EH (cell line): ENCODE data around the gene PPP1R16B.
"Not testable (repeated sequence)": the region's sequence is repeated elsewhere in the genome, so short reads cannot be mapped to it uniquely, and the experiment has no call there.

Experiments
- DNase-seq: peaks from one replicate; pipeline ENCODE4 v3.0.0-alpha.2; 2015; ENCODE audit warnings: low read depth

PPP1R16B gene

DNA sequence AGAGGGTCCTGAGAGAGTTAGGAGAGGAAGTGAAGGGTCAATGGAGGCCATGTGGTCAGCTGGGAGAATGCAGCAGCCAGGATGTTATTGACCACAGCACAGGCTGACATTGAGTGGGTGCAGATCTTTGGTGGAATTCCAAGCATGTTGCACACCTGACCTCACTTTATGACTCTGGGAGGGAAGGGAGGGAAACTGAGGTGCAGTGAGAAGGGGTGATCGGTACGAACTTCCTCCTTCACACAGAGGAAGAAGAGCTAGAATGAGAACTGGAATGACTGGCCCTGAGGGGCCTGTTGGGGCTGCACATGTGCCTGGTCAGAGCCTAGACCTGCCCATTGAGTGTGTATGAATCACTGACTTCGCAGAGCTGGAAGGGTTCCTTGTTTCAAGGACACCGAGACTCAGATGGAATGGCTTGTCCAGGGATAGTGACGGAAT lies 130.5 kb downstream of the PPP1R16B start:
- no peak for DNase-seq

GRCh38 chr20:38937000-38937399 lies 131.5 kb downstream of the PPP1R16B start:
- no peak for DNase-seq

GRCh38 chr20:38937978-38938473 lies 132.5 kb downstream of the PPP1R16B start:
- DNase-seq, result no peak

GRCh38 chr20:38939686-38940085 lies 134.2 kb downstream of the PPP1R16B start:
- DNase-seq, result no peak

GRCh38 chr20:38940644-38941043 lies 135.1 kb downstream of the PPP1R16B start:
- no peak for DNase-seq

DNA sequence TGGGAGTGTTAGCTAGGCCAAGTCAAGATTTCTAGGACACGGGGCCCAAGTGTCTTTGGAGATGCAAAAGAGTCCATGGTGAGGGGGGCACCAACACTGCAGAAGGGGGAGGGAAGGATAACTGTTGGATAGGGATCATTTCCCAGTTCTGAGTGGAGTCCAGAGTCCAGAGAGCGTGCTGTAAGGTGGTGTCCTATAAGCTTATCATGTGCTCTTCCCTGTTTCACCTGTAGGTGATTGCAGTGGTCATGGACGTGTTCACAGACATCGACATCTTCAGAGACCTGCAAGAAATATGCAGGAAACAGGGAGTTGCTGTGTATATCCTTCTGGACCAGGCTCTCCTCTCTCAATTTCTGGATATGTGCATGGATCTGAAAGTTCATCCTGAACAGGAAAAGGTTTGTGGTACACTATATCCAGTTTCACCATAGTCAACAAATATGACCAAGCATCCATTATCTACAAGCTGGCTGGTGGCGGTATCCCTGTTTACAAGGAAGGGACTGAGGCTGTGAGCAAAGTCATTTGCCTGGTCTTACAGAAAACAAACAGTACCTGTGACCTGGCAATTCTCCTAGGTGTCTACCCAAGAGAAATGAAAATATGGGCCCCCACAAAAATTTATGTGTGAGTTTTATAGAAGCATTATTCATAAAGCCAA lies 136.4 kb downstream of the PPP1R16B start:
- DNase-seq, result no peak

- DNase-seq, result no peak
Measured at GRCh38 chr20:38945012-38945411, 139.5 kb downstream of the PPP1R16B start.

GRCh38 chr20:38946836-38947235 lies 141.3 kb downstream of the PPP1R16B start:
- DNase-seq, result no peak

GRCh38 chr20:38947931-38948362 lies 142.4 kb downstream of the PPP1R16B start:
- no peak for DNase-seq

- DNase-seq, result no peak
Measured at GRCh38 chr20:38950254-38950653, 144.8 kb downstream of the PPP1R16B start.

DNA sequence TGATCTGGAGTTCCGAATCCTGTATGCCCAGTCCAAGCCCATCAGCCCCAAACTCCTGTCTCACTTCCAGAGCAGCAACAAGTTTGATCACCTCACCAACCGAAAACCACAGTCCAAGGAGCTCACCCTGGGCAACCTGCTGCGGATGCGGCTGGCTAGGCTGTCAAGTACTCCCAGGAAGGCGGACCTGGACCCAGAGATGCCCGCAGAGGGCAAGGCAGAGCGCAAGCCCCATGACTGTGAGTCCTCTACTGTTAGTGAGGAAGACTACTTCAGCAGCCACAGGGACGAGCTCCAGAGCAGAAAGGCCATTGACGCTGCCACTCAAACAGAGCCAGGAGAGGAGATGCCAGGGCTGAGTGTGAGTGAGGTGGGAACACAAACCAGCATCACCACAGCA lies 146.1 kb downstream of the PPP1R16B start:
- no peak for DNase-seq

DNA sequence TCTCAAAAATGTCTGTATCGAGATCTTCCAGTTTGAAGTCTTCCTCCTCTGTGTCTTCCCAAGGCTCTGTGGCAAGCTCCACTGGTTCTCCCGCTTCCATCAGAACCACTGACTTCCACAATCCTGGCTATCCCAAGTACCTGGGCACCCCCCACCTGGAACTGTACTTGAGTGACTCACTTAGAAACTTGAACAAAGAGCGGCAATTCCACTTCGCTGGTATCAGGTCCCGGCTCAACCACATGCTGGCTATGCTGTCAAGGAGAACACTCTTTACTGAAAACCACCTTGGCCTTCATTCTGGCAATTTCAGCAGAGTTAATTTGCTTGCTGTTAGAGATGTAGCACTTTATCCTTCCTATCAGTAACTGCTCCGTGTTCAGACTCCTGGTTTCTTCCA lies 146.7 kb downstream of the PPP1R16B start:
- DNase-seq, result no peak

DNA sequence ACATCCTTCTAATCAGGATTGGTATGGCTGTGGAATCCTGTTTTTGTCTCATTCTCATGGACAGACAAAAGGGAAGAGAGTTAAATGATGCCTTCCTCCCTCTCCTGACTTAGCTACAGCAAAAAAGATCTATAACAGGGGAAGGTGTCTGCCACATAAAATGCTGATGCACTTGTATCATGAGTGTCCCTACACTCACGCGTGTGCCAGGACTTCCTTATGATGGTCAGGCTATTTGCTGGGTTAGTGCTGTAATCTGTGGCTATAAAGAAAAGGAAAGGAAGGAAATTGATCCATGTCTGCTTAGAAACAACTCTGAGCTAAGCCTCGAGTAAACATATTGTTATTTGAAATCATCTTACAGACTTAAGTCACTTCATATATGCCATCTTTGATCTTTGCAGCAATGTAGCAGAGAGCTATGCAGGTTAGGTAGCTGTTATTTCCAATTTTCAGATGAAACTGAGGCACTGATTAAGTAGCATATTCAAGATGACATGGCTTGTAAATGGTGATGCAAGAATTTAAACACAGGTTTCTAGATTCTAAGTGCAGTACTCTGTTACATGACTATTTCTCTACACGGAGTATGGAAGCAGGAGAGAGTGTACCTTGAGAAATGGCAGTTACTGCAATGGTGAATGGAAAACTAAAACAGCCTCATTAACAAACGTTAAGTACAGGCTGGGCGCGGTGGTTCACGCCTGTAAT lies 148.3 kb downstream of the PPP1R16B start:
- DNase-seq, result no peak

DNA sequence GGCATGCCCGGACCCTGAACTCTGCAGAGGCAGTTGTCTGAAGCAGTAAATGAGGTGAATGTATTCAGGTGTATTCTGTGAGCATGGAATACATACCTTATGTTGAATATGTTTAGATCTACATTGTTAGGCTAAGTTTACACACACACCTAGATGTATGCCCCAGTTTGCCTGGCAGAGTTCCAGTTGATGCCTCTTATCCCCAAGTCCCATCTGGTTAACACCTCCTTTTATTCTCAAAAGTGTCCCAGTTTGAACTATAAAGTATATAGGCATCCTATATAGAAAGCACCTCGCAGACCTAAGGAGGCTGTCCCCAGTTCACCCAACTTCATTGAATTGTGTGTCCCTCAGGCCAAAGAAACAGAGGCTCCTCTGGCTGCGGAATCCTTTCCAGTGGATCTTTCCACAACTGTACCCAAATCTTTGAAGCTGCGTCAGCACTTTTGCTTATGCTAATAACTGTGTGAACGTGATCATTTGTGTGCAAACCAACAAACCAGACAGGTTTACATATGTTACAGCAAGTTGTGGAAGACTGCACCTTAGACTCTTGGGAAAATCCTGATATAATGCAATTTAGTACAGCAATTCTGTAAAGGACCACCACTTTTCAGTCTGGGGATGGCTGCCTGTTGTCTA lies 151.9 kb downstream of the PPP1R16B start:
- no peak for DNase-seq

- DNase-seq, result no peak
Measured at GRCh38 chr20:38957915-38958485, 152.5 kb downstream of the PPP1R16B start.

GRCh38 chr20:38960187-38960687 lies 154.7 kb downstream of the PPP1R16B start:
- DNase-seq, result not testable (repeated sequence)

- DNase-seq, result no peak
Measured at GRCh38 chr20:38961530-38962043, 156.1 kb downstream of the PPP1R16B start.

DNA sequence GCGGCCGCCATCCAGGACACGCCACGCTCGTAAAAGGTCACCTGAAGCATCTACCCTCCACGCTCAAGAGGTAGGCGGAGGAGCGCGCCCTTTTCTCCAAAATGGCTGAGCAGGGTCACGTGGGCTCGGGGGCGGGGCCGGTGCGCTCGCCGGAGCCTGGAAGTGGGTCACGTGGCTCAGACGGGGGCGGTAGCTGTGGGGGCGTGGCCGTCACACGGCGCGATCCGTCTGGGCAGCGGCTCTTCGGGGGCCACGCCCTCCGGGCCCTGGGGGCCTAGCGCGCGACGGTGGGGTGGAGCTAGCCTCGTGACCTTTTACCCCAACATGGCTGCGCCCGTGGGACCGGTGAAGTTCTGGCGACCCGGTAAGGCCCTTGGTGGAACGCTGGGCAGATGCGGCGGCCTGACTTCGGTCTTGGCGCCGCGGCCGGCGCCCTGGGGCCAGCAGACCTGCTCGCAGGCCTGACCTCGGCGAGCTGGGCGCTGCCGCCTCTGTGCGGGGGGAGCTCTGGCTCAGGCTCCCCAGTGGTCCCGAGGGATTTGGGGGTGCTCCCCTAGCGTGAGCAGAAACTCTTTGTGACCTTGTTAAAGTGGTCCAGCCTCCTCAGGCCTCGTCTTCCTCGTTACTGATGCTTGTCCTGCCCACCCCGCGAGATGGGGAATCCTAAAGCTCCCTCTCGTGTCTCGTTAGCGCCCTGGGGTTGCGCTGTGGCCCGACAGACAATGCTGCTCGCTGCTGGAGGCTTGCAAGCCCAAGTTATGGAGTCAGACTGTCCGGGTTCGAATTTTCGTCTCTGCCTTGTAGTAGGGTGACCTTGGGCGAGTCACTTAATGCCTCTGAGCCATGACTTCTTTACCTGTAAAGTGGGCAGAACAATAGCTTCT lies 156.8 kb downstream of the PPP1R16B start, which contains the start of gene DHX35:
DHX35 (plus strand) TSS at position 301 of the 884 bp plus-strand sequence; CDS start at position 325, 24 bp downstream.
- DNase-seq, result peak; percentile 97

DNA sequence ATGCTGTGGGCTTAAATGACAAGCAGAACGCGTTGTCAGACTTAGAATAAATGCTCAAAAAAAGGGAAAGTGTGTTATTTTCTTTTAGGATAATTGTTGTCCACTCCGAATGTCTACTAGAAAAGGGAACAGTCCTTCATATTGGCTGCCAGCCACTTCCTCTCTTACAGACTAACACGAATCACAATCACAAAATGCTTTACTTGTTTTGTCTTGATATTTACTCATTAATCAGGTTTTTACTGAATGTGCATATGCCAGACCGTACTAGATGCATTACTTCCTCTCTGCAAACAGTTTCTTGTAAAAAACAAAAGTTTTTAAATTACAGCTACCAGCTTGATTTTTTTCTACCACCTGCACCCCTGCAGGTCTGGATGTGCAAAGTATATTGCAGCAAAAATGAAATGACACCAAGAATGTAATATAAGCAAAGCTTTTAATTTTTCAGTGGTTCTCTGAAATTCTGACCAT lies 157.5 kb downstream of the PPP1R16B start:
- peak; percentile 21 for DNase-seq

DNA sequence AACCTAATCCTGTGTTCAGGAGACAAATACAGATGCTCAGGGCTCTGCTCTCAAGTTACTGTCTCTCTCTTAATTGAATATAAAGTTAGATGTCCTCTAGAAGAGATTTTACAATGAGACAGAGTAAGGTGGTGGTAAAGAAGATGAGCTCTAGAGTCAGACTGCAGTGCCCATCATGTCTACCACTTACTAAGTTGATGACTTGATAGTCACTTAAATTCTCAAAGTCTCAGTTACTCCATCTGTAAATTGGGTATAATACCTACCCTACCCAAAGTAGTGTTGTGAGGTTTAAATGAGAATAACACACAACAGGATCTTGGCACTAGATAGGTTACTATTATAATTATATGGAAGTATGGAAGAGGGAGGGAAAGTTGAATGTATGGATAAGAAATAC lies 158.2 kb downstream of the PPP1R16B start:
- DNase-seq, result no peak

- no peak for DNase-seq
Measured at GRCh38 chr20:38965264-38965663, 159.8 kb downstream of the PPP1R16B start.
